Left lung (tissue), 10 donors: ENCODE results near the gene FKBP2. TPM values are rescaled to one million over a fixed set of nuclear protein-coding genes. Genes with fewer than 3 reads are reported as not detected.

Experiments used
- ATAC-seq: fragments of 200-7000 bp; cut with Tn5 transposase; one replicate; pipeline ENCODE4 v1.9.1; 2020; ENCODE audit warnings: moderate library complexity
- DNase-seq, 4 donors: peaks; one replicate each; pipeline ENCODE4 v3.0.0-alpha.2; 2013 to 2020
- H3K27ac ChIP-seq, 2 donors: fragments of 200-600 bp; sonication (generic) in 1 of 2; one replicate each; pipeline versions ENCODE4 v1.5.0 to v1.8.0; 2020 to 2021
- H3K27me3 ChIP-seq, 2 donors: fragments of 200-600 bp; sonication (generic) in 1 of 2; one replicate each; pipeline versions ENCODE4 v1.5.0 to v1.8.0; 2020 to 2021
- H3K36me3 ChIP-seq, 2 donors: fragments of 200-600 bp; sonication (generic) in 1 of 2; one replicate each; pipeline versions ENCODE4 v1.5.0 to v1.8.0; 2020 to 2021
- H3K4me1 ChIP-seq, 2 donors: fragments of 200-600 bp; one replicate each; pipeline ENCODE4 v1.8.0; 2021
- H3K4me3 ChIP-seq, 2 donors: fragments of 200-600 bp; sonication (generic) in 1 of 2; one replicate each; pipeline versions ENCODE4 v1.5.0 to v1.8.0; 2020 to 2021; ENCODE audit warnings: mild to moderate bottlenecking in 1 of 2
- H3K9me3 ChIP-seq, 2 donors: fragments of 200-600 bp; sonication (generic) in 1 of 2; one replicate each; pipeline versions ENCODE4 v1.5.0 to v1.8.0; 2020 to 2021
- CTCF ChIP-seq, 2 donors: fragments of 200-600 bp; sonication (generic) in 1 of 2; IDR thresholded peaks; one replicate each; pipeline versions ENCODE4 v1.5.0 to v1.8.0; 2021; ENCODE audit warnings: antibody characterized with exemption in 2 of 2
- intact Hi-C, 2 donors: fragments of 100-400 bp; cut with DNase I; formaldehyde crosslinking; loops; one replicate each; pipeline versions ENCODE4 v1.11.2 to v1.14.2; 2022
- polyA plus RNA-seq, 6 donors: library from polyadenylated mRNA; unstranded; fragments of 120-200 nt; gene quantifications; one replicate each; pipeline ENCODE4 v1.2.1, GENCODE V29; 2013; ENCODE audit not compliant: insufficient read length in 6 of 6
- total RNA-seq, 2 donors: library from RNA; stranded (reverse); fragmentation: NEBNext Ultra II Directional; extraction: Animal tissue kit (Norgen Biotek cat#: 25700); gene quantifications; one replicate each; pipeline ENCODE4 v1.2.1, GENCODE V29; 2021
- donor health status: DM: no; HTN: yes; CAD: no.
- donor health status: DM: no; HTN: no; CAD: no.

Gene FKBP2
- total and polyA plus RNA-seq, 8 donors, result 59.5 to 81.4 (median 69.7) TPM

- intact Hi-C loops, result no loop called here
- peak in 3 of 4 donors; percentile 30 to 90 (median 79) for DNase-seq
- H3K9me3 ChIP-seq, result no peaks in the 10 kb centered on the region
- no peaks in the 10 kb centered on the region for H3K27me3 ChIP-seq
- peak overlapping the region; percentile 71 to 81 for H3K4me3 ChIP-seq
- TF ChIP-seq CTCF (IDR thresholded peaks at IDR 0.05), result no peak
- H3K27ac ChIP-seq, result peak overlapping the region; percentile 97 to 100
- H3K36me3 ChIP-seq, result peaks cover 0 to 34% of the 10 kb centered on the region in 2 donors
- peak; percentile 14 for ATAC-seq
- peaks cover 13 to 44% of the 10 kb centered on the region in 2 donors for H3K4me1 ChIP-seq
These were observed 28.1 kb downstream of the FKBP2 start for GRCh38 chr11:64268893-64269539.

- peaks cover 0 to 27% of the 10 kb centered on the region in 2 donors for H3K36me3 ChIP-seq
- H3K4me3 ChIP-seq, result peak overlapping the region; percentile 71 to 81
- peaks cover 13 to 44% of the 10 kb centered on the region in 2 donors for H3K4me1 ChIP-seq
- DNase-seq (peak; percentile 98 to 100 (median 98)), ATAC-seq (peak; percentile 84)
- H3K9me3 ChIP-seq, result no peaks in the 10 kb centered on the region
- intact Hi-C loops, result no loop called here
- TF ChIP-seq CTCF (IDR thresholded peaks at IDR 0.05), result no peak
- H3K27ac ChIP-seq, result peak overlapping the region; percentile 97 to 100
- H3K27me3 ChIP-seq, result no peaks in the 10 kb centered on the region
These were observed 28.8 kb downstream of the FKBP2 start for GRCh38 chr11:64269540-64270220.

GRCh38 chr11:64275031-64275800 lies 34.3 kb downstream of the FKBP2 start:
- no peak overlapping the region for H3K4me3 ChIP-seq
- H3K27me3 ChIP-seq, result no peaks in the 10 kb centered on the region
- ATAC-seq (no peak), DNase-seq (no peak)
- no peaks in the 10 kb centered on the region for H3K9me3 ChIP-seq
- H3K27ac ChIP-seq, result no peak overlapping the region
- peaks cover 5 to 19% of the 10 kb centered on the region in 2 donors for H3K4me1 ChIP-seq
- peaks cover 0 to 42% of the 10 kb centered on the region in 2 donors for H3K36me3 ChIP-seq
- TF ChIP-seq CTCF (IDR thresholded peaks at IDR 0.05), result no peak
- intact Hi-C loops, result no loop called here

GRCh38 chr11:64275841-64276240 lies 34.9 kb downstream of the FKBP2 start:
- Histone ChIP-seq H3K4me3 (no peak overlapping the region), H3K4me1 (peaks cover 5 to 19% of the 10 kb centered on the region in 2 donors), H3K9me3 (no peaks in the 10 kb centered on the region), H3K36me3 (peaks cover 0 to 42% of the 10 kb centered on the region in 2 donors), H3K27ac (no peak overlapping the region), H3K27me3 (no peaks in the 10 kb centered on the region)
- DNase-seq, result no peak
- intact Hi-C loops, result no loop called here
- ATAC-seq, result no peak
- no peak for TF ChIP-seq CTCF (IDR thresholded peaks at IDR 0.05)
